Activated naive CD4-positive, alpha-beta T cell treated with anti-CD3 and anti-CD28 coated beads, Interleukin-2, amount 50 U/mL, for 16 hours (primary cell): Measurements from ENCODE around the gene SPRYD3.
"Not testable (repeated sequence)": the region's sequence is repeated elsewhere in the genome, so short reads cannot be mapped to it uniquely, and the experiment has no call there.

Experiments
- DNase-seq: peaks from one replicate; pipeline ENCODE4 v3.0.0-alpha.2; 2020

SPRYD3 gene

DNA sequence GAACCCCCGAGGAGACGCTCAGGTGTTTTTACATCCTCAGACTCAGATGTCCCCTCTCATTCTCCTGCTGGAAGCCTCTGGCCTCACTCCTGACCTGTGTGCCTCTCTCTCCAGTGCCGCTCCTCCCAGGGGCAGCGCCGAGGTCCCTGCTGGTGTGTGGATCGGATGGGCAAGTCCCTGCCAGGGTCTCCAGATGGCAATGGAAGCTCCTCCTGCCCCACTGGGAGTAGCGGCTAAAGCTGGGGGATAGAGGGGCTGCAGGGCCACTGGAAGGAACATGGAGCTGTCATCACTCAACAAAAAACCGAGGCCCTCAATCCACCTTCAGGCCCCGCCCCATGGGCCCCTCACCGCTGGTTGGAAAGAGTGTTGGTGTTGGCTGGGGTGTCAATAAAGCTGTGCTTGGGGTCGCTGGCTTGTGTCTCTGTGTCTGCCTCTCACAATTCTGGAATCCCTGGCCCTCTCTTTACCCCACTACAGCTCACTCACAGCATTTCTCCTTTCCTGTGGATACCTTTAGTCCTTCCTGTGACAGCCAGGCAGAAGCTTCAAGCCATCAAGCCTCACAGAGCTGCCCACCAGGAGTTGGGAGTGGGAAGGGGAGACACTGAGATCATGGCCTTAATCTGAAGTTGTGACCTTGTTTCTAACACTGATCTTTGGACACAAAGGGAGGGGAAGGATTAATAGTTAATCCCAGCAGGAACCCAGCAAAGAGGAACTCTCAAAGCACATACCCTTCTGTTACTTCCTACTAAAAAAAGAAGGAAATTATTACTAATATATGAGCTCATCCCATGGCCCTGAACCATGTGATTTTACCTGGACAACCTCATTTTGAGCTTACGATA, 23.0 kb upstream of the SPRYD3 start:
- no peak for DNase-seq

DNA sequence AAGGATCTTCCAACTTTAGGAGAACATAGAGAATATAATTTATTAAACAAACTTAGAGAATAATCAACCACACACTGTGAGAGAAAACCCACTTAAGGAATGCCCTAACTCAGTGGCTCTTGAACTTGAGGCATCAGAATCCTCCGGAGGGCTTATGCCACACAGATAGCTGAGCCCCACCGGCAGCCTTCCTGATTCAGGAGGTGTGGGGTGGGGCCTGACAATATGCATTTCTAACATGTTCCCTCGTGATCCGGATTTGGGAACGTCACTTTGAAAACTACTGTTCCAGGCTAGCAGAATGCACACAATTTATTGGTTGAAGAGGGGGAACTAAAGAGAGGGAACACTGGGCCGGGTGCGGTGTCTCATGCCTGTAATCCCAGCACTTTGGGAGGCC, 22.1 kb upstream of the SPRYD3 start:
- DNase-seq: no peak

GRCh38 chr12:53100466-53101151, 21.4 kb upstream of the SPRYD3 start:
- no peak for DNase-seq

DNA sequence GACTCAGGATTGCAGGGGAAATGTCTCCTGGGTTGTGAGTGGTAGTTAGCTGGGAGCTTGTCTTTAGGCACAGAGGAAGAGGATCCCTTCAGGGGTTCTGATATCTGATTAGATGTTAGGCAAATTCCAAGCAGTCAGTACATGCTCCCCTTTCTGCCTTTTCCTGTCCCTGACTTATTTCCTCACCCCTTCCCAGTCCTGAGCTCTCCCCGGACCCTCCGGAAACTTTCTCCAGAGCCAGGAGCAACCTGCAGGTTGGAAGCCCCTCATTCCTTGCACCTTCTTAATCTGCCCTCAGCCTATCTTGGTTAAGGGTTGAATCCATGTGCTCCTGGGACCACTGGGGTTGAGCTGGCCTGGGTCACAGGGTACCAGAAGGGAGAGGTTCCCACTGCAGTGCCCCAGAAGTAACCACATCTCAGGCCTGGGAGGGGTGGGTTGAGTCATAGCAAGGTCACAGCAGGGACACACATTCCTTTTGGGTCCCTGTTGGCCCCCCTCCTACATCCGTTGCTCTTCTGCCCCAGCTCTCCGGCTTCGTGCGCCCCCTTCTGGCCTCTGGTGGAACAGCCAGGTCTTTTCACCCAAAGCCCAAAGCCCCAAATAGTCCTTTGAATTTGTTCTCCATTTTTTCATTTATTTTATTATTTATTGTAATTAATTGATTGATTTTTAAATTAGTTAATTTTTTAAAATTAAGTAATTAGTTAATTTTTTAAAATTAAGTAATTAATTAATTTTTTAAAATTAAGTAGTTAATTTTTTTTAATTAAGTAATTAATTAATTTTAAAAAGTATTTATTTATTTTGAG, 20.1 kb upstream of the SPRYD3 start:
- DNase-seq: peak; percentile 86

DNA sequence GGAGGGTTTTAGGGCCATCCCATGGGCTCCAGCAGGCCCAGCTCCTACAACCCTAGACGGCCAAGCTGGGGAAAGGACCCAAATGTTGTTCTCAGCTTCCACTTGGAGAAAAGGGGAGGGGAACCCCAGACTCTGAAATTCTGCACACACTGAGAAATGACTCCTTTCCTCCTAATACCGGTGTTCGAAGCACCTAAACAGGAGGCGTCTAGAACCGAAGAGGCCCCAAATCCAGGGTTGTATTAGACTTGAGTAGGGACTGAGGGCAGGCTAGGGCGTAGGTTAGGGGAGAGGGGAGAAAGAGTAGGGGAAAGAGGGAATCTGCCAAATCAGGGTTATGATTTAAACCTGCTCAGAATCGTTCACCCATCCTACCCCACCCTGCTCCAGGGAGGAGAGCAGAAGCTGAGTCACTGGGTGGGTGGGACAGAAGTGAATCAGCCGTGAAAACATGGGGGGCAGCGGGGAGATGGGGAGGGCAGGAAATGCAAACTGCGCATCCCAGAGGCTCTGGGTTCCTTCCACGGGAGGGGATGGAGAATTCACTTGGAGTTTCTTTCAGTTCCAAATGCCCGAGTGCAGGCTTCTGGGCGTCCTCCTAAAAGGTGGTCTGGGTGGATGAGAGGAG, 19.3 kb upstream of the SPRYD3 start:
- peak; percentile 26 for DNase-seq

GRCh38 chr12:53097564-53098353, 18.6 kb upstream of the SPRYD3 start, which contains the start of gene IGFBP6:
Gene IGFBP6, plus strand, starts transcription at chr12:53097667. Its CDS starts 51 bp downstream, at chr12:53097718.
- peak; percentile 56 for DNase-seq

GRCh38 chr12:53097207-53097563, 18.0 kb upstream of the SPRYD3 start:
- no peak for DNase-seq

DNA sequence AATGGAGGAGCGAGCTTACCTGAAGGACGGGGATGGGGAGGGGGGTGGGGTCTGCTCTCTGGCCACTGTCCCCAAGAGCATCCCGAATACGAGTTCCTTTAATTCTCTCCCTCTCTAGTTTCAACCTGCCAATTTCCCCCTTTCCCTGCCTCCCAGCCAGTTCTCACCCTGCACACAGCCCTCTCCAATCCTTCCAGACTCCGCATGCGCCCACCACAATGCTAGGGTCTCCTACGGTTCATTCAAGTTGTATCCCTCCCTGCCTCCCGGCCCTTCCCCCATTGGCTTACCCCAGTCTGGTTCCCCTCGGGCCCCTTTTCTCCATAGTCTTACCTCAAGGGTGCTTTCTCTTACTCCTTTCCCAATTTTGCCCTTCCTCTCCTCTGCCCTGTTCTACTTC, 17.6 kb upstream of the SPRYD3 start:
- DNase-seq: no peak

GRCh38 chr12:53096089-53096741, 17.0 kb upstream of the SPRYD3 start:
- DNase-seq: no peak

- DNase-seq: not testable (repeated sequence)
Observed at GRCh38 chr12:53095596-53095895, 16.4 kb upstream of the SPRYD3 start.

GRCh38 chr12:53094796-53095595, 15.8 kb upstream of the SPRYD3 start:
- DNase-seq: not testable (repeated sequence)

DNA sequence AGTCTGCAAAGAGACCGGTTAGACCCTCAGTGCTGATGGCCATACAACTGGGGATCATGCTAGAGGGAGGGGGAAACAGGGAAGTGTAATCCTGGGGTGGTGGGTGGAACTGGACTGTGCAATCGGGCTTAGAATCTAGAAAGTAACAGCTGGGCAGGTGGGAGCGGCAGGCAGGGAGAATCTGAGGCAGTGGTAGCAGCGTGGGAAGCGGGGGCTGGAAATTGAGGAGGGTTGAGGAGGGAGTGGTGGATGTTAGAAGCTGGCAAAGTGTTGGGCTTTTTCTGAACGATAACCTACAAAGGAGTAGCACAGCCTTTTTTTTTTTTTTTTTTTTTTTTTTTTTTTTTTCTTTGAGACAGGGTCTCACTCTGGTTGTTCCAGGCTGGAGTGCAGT, 15.2 kb upstream of the SPRYD3 start:
- DNase-seq: no peak

DNA sequence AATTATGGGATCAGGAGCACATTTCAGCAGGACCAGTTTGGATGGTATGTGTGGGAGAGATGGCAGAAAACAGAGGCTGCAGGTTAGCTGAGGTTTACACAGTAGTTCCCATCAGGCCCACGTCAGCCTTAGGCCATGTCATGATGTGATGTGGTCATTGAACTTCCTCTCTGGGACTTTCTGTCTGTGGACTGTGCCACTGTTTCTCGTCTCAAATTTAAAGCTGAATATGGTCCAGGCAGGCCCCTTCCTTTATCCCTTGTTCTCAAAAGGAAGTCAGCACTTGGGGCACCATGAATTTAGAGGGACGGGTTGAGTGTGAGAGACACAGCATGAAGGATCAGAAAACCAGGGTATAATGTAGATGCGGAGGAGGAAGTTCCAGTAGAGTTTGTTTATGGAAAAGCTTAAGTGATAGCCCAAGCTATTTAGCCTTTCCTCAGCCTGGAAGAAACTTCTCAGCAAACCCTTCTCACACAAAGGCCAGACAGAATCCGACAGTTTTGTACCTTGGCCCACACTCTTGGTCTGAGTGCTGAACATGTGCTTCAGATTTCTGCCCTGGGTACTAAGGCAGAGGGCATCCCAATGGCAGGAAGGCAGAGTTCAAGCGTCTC, 14.7 kb upstream of the SPRYD3 start:
- DNase-seq: no peak

DNA sequence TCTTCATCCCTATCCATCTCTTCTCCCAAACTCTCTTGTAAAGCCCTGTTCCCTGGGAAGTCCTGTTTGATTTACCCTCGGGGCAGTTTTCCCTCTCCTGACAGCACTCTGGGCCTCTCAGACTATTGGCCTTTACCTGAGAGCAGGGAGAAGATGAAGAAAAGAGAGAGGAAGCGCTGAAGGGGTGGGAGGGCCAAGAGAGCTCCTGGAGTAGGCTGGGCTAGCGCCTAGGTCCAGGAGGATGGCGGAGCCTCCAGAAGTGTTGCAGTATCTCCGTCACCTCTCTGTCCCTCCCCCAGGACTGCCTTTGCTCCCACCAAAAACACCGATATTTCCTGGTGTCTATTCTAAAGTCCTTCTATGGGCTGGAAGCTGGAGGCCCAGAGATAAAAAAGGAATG, 12.6 kb upstream of the SPRYD3 start:
- DNase-seq: no peak

- no peak for DNase-seq
Observed at GRCh38 chr12:53090554-53090953, 11.4 kb upstream of the SPRYD3 start.

DNA sequence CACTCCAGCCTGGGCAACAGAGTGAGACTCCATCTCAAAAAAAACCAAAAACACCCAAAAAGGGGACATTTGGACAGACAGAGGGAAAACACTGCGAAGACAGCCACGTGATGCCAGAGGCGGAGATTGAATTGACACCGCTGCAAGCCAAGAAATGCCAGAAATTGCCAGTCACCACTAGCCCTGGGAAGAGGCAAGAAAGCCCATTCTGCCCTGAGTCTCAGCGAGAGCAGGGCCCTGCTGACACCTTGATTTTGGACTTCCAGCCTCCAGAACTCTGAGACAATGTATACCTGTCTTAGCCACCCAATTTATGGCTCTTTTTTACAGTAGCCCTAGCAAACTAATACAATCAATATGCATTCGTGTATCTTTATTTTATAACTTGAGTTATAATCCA, 10.9 kb upstream of the SPRYD3 start:
- no peak for DNase-seq

GRCh38 chr12:53086361-53086760, 7.2 kb upstream of the SPRYD3 start:
- no peak for DNase-seq

- no peak for DNase-seq
Observed at GRCh38 chr12:53082637-53083175, 3.5 kb upstream of the SPRYD3 start.

DNA sequence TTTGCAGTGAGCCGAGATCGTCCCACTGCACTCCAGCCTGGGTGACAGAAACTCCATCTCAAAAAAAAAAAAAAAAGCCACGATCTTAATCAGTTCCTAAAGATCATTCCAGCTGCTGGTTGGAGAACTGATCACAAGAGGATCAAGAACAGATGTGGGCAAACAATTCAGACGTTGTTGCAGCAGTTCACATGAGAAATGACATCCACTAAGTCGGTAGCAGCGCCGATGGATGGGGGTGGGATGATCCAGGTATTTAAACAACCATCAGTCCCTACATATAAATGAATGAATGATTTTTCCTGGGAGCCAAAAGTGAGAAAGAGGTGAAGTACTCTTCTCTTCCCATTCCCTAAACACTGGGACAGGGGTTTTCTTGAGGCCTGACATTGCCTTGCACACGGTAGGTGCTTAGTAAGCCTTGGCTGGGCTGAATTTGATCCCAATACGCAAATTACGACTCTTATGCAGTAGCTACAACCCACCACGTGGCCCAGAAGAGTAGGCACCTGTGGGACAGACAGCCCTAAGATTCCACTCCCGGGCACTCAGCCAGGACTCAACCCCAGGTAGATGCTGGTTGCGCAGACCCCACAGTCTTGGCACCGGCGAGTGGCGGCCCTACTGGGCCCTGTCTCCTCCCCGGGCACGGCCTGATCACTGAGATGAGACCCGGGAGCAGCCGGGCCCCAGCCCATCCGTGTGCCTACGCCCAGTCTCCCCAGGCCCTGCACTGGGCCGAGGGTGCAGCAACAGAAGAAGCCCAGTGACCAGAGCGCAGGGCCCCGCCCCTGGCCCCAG, 565 bp downstream of the SPRYD3 start:
- DNase-seq: peak; percentile 57
